IPS-18c (cell line): ENCODE results near the gene CASP14.
"Not testable (repeated sequence)": the region's sequence is repeated elsewhere in the genome, so short reads cannot be mapped to it uniquely, and the experiment has no call there.

Experiments used
- H3K4me3 ChIP-seq: 2 replicates; pipeline ENCODE4 v1.7.0; 2013; ENCODE audit warnings: low read depth, mild to moderate bottlenecking, low read length, moderate library complexity; ENCODE audit not compliant: insufficient read depth
- H3K9me3 ChIP-seq: one replicate; pipeline ENCODE4 v1.6.1; 2013; ENCODE audit warnings: mild to moderate bottlenecking, low read length, moderate library complexity; ENCODE audit not compliant: control insufficient read depth, insufficient read depth

CASP14 gene

GRCh38 chr19:15047680-15048079, 1.6 kb upstream of the CASP14 start:
- H3K9me3 ChIP-seq, result no peaks in the 10 kb centered on the region

DNA sequence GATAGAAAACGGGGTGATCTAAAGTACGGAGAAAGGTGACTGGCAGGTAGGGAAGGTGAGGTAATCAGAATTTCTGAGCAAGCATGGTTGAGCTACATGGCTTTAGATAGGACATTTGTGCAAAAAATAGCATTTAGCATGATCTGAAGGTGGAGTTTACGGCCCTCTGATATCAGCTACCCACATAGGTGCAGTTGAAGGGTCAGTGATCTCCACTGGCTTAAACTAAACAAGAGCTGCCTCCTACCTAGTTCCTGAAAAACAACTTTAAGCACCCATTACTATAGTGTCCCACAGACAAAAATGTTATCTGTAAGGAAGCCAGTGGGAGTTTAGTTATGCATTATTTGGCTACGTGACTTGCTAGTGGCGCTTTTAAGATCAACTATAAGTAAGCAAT, 1.2 kb upstream of the CASP14 start:
- H3K4me3 ChIP-seq, result no peak overlapping the region
- no peaks in the 10 kb centered on the region for H3K9me3 ChIP-seq

More at GRCh38 chr19:15047680-15048079, 1.6 kb upstream of the CASP14 start:
- no peak overlapping the region for H3K4me3 ChIP-seq

GRCh38 chr19:15050639-15051038, 1.4 kb downstream of the CASP14 start:
- no peak overlapping the region for H3K4me3 ChIP-seq
- H3K9me3 ChIP-seq, result peaks cover 4% of the 10 kb centered on the region

GRCh38 chr19:15062036-15062435, 12.8 kb downstream of the CASP14 start:
- no peak overlapping the region for H3K4me3 ChIP-seq
- H3K9me3 ChIP-seq, result no peaks in the 10 kb centered on the region

GRCh38 chr19:15070386-15070785, 21.1 kb downstream of the CASP14 start:
- H3K9me3 ChIP-seq, H3K4me3 ChIP-seq: not testable (repeated sequence)

GRCh38 chr19:15072930-15073647, 23.8 kb downstream of the CASP14 start:
- Histone ChIP-seq H3K9me3 (no peaks in the 10 kb centered on the region), H3K4me3 (no peak overlapping the region)

DNA sequence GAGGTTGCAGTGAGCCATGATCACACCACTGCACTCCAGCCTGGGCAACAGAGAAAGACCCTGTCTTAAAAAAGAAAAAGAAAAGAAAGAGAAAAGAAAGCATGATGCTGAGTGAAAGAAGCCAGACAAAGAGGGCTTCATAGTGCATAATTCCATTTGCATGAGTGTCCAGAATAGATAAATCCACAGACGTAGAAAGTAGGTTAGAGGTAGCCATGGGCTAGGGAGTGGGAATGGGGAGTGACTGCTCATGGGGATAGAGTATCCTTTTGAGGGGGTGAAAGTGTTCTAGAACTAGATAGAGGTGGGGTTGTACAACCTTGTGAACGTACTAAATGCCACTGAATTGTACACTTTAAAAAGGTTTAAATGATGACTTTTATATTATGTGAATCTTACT, 25.1 kb downstream of the CASP14 start:
- no peaks in the 10 kb centered on the region for H3K9me3 ChIP-seq
- no peak overlapping the region for H3K4me3 ChIP-seq

DNA sequence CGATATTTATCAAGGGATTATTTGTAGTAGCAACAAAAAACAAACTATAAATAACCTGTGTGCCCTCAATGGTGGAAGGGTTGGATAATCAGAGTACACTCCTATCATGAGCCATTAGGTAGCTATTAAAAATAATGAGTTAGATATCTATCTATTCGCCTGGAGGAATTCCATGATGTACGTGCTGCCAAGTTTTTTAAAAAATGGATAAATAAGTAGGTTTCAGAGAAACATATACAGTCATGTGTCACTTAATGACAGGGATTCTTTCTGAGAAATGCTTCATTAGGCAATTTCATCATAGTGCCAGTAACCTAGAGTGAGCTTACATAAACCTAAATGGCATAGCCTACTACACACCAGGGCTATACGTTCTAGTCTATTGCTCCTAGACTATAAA, 26.5 kb downstream of the CASP14 start:
- H3K4me3 ChIP-seq, result no peak overlapping the region
- no peaks in the 10 kb centered on the region for H3K9me3 ChIP-seq

DNA sequence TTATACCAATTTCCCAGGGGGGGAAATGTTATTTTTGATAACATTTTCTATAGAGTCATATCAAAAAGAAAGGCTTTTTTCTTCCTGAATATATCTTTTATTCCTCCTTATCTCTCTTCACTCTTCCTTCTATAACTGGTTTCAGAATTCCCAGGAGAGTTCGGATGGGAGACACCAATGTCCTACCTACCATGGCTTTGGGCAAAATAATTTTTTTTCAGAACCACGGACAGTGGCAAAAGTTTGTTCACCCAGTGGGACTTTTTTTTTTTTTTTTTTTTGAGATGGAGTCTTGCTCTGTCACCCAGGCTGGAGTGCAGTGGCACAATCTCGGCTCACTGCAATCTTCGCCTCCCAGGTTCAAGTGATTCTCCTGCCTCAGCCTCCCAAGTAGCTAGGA, 30.7 kb downstream of the CASP14 start:
- H3K4me3 ChIP-seq, H3K9me3 ChIP-seq: not testable (repeated sequence)

- H3K9me3 ChIP-seq, result no peaks in the 10 kb centered on the region
- H3K4me3 ChIP-seq, result no peak within 1 kb of the TSS
Measured at GRCh38 chr19:15081911-15082310, 32.6 kb downstream of the CASP14 start, which contains the start of gene OR1I1. OR1I1 (plus strand) TSS chr19:15082211; CDS start chr19:15087066, 4,855 bp downstream.

DNA sequence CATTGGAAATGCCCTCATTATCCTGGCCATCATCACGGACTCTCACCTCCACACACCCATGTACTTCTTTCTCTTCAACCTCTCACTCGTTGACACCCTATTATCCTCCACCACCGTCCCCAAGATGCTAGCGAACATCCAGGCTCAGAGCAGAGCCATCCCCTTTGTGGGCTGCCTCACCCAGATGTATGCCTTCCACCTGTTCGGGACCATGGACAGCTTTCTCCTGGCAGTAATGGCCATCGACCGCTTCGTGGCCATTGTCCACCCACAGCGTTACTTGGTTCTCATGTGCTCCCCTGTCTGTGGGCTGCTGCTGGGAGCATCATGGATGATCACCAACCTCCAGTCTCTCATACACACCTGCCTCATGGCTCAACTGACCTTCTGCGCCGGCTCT, 37.9 kb downstream of the CASP14 start:
- no peaks in the 10 kb centered on the region for H3K9me3 ChIP-seq
- H3K4me3 ChIP-seq, result no peak overlapping the region

GRCh38 chr19:15091918-15092753, 42.9 kb downstream of the CASP14 start:
- no peak overlapping the region for H3K4me3 ChIP-seq
- no peaks in the 10 kb centered on the region for H3K9me3 ChIP-seq

- H3K9me3 ChIP-seq, result no peaks in the 10 kb centered on the region
- H3K4me3 ChIP-seq, result no peak overlapping the region
Measured at GRCh38 chr19:15093001-15093400, 43.7 kb downstream of the CASP14 start.

- Histone ChIP-seq H3K9me3 (no peaks in the 10 kb centered on the region), H3K4me3 (no peak overlapping the region)
Measured at GRCh38 chr19:15096223-15096622, 46.9 kb downstream of the CASP14 start.

- H3K4me3 ChIP-seq, H3K9me3 ChIP-seq: not testable (repeated sequence)
Measured at GRCh38 chr19:15097980-15098379, 48.7 kb downstream of the CASP14 start.

- no peak overlapping the region for H3K4me3 ChIP-seq
- no peaks in the 10 kb centered on the region for H3K9me3 ChIP-seq
Measured at GRCh38 chr19:15098460-15098859, 49.2 kb downstream of the CASP14 start.

DNA sequence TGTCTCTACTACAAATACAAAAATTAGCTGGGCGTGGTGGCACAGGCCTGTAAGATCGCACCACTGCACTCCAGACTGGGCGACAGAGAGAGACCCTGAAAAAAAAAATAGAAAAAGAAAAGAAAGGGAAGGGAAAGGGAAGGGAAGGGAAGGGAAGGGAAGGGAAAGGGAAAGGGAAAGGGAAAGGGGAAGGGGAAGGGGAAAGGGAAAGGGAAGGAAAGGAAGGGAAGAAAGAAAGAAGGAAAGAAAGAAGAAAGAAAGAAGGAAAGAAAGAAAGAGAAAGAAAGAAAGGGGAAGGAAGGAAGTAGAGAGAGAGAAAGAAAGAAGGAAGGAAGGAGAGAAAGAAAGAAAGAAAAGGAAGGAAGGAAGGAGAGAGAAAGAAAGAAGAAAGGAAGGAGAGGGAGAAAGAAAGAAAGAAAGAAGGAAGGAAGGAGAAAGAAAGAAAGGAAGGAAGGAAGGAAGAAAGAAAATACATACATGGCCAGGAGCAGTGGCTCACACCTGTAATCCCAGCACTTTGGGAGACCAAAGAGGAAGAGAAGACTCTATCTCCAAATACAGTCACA, 49.8 kb downstream of the CASP14 start:
- Histone ChIP-seq H3K9me3 (no peaks in the 10 kb centered on the region), H3K4me3 (no peak overlapping the region)

DNA sequence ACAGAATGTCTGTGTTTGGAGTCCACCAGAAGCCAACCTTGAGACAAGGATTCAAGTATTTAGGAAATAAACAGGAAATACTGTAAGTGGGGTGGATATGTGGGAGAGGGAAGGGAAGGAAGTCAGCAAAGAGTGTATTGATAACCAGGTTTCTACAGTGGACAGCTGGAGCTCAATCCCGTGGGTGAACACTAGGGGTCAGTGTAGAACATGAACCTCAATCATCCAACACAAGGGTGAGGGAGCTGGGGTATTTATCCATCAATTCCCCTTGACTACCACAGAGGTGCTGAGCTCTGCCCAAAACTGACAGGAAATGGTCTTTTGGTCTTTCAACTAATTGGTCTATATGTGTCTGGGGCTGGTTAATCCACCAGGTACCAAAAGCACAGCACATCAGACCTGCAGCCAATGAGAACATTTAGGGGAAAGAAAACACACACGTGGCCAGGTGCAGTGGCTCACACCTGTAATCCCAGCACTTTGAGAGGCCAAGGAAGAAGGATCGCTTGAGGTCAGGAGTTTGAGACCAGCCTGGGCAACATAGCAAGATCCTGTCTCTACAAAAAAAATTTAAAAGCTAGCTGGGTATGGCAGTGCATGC, 52.3 kb downstream of the CASP14 start:
- Histone ChIP-seq H3K4me3 (no peak overlapping the region), H3K9me3 (no peaks in the 10 kb centered on the region)
